ENCODE data around the gene NHERF1. TPM values are rescaled to one million over a fixed set of nuclear protein-coding genes. Genes with fewer than 3 reads are reported as not detected.

NHERF1 gene
- total RNA-seq, 2 experiments from 2014 or later: 70.8 to 77.6 TPM

GRCh38 chr17:74772053-74772452 is 23.6 kb downstream of the NHERF1 start:
- H3K27ac Mint-ChIP-seq: no peak overlapping the region
- no peaks in the 10 kb centered on the region for H3K27me3 Mint-ChIP-seq (ENCODE audit: low read depth)
- H3K36me3 Mint-ChIP-seq (ENCODE audit: low read depth): peaks cover 23% of the 10 kb centered on the region
- intact Hi-C loops (cut with micrococcal nuclease): no loop called here
- H3K9me3 Mint-ChIP-seq: no peaks in the 10 kb centered on the region
- H3K4me1 Mint-ChIP-seq (ENCODE audit: low read depth): peaks cover 41% of the 10 kb centered on the region
- H3K4me3 Mint-ChIP-seq: no peak overlapping the region
- CTCF ChIA-PET: interaction anchor here (0.9 to 3.6 kb wide), 8 partner anchors 9 to 90 kb away, joined by 3 to 30 read pairs (median 4); partner anchors contain the start of gene RAB37
- DNase-seq: no peak

GRCh38 chr17:74773414-74773813 is 25.0 kb downstream of the NHERF1 start:
- Mint-ChIP-seq H3K27me3 (ENCODE audit: low read depth) (no peaks in the 10 kb centered on the region), H3K9me3 (no peaks in the 10 kb centered on the region), H3K36me3 (ENCODE audit: low read depth) (peaks cover 22% of the 10 kb centered on the region), H3K27ac (no peak overlapping the region), H3K4me3 (no peak overlapping the region), H3K4me1 (ENCODE audit: low read depth) (peaks cover 52% of the 10 kb centered on the region)
- no peak for DNase-seq
- intact Hi-C loops (cut with micrococcal nuclease): no loop called here
- CTCF ChIA-PET: interaction anchor here (1.2 to 3.5 kb wide), 5 partner anchors 14 to 36 kb away, joined by 3 to 16 read pairs (median 7); partner anchors contain the start of gene RAB37

DNA sequence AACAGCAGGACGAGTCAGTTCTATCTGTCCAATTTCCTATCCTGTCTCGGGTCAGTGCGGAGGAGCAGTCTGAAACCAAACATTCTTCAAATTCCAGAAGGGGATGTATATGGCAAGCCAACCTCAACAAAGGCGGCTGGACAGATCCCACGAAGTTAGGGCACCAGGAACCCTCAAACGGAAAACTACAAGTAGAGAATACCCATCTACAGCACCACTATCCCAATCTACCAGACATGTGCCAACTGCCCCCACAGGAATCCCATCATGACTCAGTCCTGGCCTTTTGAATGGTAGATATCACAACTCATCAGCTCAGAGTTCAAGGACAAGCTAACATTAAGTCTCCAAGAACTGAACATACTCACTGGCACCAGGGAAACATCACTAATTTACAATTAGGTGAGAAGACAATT is 25.5 kb downstream of the NHERF1 start:
- intact Hi-C loops (cut with micrococcal nuclease): no loop called here

DNA sequence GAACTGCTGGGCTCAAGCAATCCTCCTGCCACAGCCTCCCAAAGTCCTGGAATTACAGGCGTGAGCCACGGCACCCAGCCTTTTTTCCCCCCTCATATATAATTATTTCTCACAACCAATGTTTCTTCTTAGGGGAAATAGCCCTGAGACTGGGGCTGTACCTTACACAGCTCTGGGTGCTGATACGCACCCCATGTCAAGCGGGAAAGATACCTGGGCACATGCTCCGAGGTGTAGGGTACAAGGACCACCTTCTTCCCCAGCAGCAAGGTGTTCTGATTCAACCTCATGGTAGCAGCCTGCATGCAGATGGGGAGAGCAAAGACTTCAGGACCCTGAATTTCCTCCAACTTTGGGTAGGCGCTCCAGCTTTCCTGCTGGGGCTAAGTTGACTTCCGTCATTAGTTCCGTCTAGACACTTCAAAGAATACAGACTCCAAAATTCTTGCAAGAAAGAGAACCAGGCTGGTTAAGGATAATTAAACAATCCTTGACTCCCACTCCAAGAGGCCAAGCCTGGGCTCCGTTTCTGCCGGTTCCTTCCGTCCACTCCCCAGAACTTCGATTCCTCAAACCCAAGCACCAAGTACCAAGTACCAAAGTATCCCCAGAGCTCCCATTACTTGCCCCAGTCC is 27.1 kb downstream of the NHERF1 start:
- DNase-seq: no peak
- CTCF ChIA-PET: interaction anchor here (1.0 to 4.2 kb wide), 10 partner anchors 10 to 186 kb away, joined by 3 to 41 read pairs (median 5); partner anchors contain the start of gene RAB37
- Mint-ChIP-seq H3K4me3 (peak overlapping the region; percentile 100), H3K27ac (peak overlapping the region; percentile 89), H3K9me3 (no peaks in the 10 kb centered on the region), H3K27me3 (ENCODE audit: low read depth) (no peaks in the 10 kb centered on the region), H3K36me3 (ENCODE audit: low read depth) (peaks cover 19% of the 10 kb centered on the region), H3K4me1 (ENCODE audit: low read depth) (peaks cover 60% of the 10 kb centered on the region)
- intact Hi-C loops (cut with micrococcal nuclease): loop anchor here (1.0 to 5.0 kb wide), 2 partner anchors 27 to 97 kb away; partner anchors contain the start of genes FDXR and NHERF1

More for the DNA sequence above, 25.5 kb downstream of the NHERF1 start:
- Mint-ChIP-seq H3K36me3 (ENCODE audit: low read depth) (peaks cover 18% of the 10 kb centered on the region), H3K27ac (peak overlapping the region; percentile 62), H3K9me3 (no peaks in the 10 kb centered on the region), H3K4me3 (peak overlapping the region; percentile 53), H3K27me3 (ENCODE audit: low read depth) (no peaks in the 10 kb centered on the region), H3K4me1 (ENCODE audit: low read depth) (peaks cover 51% of the 10 kb centered on the region)
- CTCF ChIA-PET: interaction anchor here (0.6 to 3.5 kb wide), 7 partner anchors 8 to 412 kb away, joined by 4 to 16 read pairs (median 5); partner anchors contain the start of genes BTBD17 and RAB37
- DNase-seq: no peak

DNA sequence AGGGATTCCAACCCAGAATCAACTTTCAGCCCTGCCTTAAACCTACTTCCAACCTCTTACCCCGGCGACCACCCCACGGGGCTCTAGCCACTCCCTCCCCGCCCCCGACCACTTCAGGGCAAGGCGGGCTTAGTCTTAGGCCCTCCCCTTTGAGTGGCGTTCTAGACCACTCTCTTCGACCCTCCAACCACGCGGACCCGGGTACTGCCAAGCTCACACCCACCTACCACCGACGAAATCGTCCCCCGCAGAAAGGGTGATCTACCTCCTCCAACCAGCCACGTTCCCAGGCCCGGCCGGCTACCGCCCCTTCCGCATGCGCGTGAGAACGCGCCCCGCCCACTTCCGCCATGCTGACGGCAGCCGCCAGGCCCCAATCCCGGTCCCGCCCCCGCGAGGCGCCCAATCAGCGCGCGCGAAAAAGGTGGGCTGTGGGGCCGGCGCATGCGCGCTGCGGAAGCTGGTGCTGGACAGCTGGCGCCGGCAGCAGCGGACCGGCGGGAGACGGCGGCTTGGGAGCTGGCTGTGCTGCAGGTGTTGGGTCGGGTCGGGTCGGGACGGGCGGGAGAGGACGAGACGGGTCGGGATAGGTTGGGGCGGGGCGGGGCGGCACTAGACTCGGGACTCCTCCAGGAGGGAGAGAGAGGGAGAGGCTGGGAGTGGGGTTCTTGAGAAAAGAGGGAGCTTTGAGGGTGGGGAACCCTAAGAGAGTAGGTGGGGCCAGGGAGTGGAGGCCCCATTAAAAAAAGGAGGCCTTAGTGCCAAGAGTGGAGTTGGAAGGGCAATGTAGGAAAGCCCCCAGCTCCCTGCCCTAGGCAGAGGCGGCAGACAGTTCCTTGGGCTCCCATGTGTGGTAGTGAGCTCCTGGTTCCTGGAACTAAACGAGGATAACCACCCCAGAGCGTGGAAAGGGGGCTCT is 27.9 kb downstream of the NHERF1 start, which contains the start of gene NAT9:
NAT9 (minus strand) TSS at position 302 of the 919 bp plus-strand sequence. CDS start 647 bp downstream, outside the sequence.
- intact Hi-C loops (cut with micrococcal nuclease): loop anchor here (1.0 to 5.0 kb wide), 2 partner anchors 28 to 96 kb away; partner anchors contain the start of genes FDXR and NHERF1
- H3K4me1 Mint-ChIP-seq (ENCODE audit: low read depth): peaks cover 62% of the 10 kb centered on the region
- CTCF ChIA-PET: interaction anchor here (0.8 to 4.2 kb wide), 11 partner anchors 9 to 186 kb away, joined by 3 to 41 read pairs (median 5); partner anchors contain the start of gene RAB37
- DNase-seq: peak; percentile 98
- no peaks in the 10 kb centered on the region for H3K27me3 Mint-ChIP-seq (ENCODE audit: low read depth)
- H3K4me3 Mint-ChIP-seq: peak within 1 kb of the TSS; percentile 100
- peak within 1 kb of the TSS; percentile 89 for H3K27ac Mint-ChIP-seq
- H3K36me3 Mint-ChIP-seq (ENCODE audit: low read depth): peaks cover 17% of the 10 kb centered on the region
- H3K9me3 Mint-ChIP-seq: no peaks in the 10 kb centered on the region

DNA sequence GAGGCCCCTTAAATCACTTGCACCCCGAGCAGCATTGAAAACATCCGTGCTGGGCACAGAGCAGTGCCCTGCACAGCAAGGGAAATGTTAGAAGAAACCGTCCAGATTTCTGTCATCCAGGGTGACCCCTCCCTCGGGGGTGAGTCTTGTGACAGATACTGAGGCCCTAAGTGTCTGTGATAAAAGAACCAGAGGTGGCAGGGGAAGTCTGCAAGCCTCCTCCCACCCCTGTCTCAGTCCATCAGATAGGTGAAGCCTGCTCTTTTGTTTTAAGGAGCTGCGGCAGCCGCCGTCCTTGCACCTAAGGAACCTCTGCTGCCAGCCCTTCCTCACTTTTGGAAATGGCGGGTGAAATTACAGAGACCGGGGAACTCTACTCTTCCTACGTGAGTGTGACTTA is 28.6 kb downstream of the NHERF1 start:
- intact Hi-C loops (cut with micrococcal nuclease): loop anchor here (1.0 to 5.0 kb wide), 2 partner anchors 29 to 95 kb away; partner anchors contain the start of genes FDXR and NHERF1
- H3K27me3 Mint-ChIP-seq (ENCODE audit: low read depth): no peaks in the 10 kb centered on the region
- no peak overlapping the region for H3K27ac Mint-ChIP-seq
- H3K4me1 Mint-ChIP-seq (ENCODE audit: low read depth): peaks cover 69% of the 10 kb centered on the region
- H3K4me3 Mint-ChIP-seq: peak overlapping the region; percentile 100
- peaks cover 17% of the 10 kb centered on the region for H3K36me3 Mint-ChIP-seq (ENCODE audit: low read depth)
- H3K9me3 Mint-ChIP-seq: no peaks in the 10 kb centered on the region
- CTCF ChIA-PET: interaction anchor here (0.8 to 4.2 kb wide), 9 partner anchors 10 to 185 kb away, joined by 3 to 41 read pairs (median 5); partner anchors contain the start of gene RAB37
- DNase-seq: no peak

DNA sequence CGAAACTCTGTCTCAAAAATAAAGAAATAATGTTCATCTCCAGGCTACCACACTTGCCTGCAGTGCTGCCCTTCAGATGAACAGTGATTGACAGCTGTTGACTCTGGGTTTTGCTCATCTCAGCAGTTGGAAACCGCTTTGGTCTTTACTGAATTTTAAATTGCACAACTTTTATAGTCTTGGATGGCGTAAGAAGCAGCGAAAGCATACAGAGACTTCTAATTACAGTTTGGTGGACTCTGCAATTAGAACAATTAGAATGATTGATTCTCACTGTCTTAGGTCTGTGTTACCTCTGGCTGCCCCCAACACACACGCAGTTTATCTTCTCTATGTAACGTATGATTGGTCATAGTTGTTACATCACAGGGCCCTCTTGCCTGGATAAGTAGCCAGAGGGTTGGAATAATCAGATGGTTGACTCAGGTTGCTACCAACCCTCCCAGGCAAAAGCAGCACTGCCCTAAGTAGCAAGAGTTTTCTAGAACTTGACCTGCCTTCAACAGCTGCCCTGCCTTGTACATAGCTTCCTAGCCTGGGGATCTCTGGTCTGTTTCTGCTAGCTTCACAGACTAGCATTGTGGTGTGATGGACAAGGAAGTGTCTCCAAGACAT is 29.6 kb downstream of the NHERF1 start:
- Mint-ChIP-seq H3K27ac (no peak overlapping the region), H3K4me3 (peak overlapping the region; percentile 47), H3K27me3 (ENCODE audit: low read depth) (no peaks in the 10 kb centered on the region), H3K36me3 (ENCODE audit: low read depth) (peaks cover 15% of the 10 kb centered on the region), H3K9me3 (no peaks in the 10 kb centered on the region), H3K4me1 (ENCODE audit: low read depth) (peaks cover 66% of the 10 kb centered on the region)
- intact Hi-C loops (cut with micrococcal nuclease): loop anchor here (5.0 kb wide), 1 partner anchor 94 kb away; the partner anchor contains the start of gene FDXR
- CTCF ChIA-PET: interaction anchor here (1.1 to 4.2 kb wide), 4 partner anchors 13 to 40 kb away, joined by 3 to 41 read pairs (median 14); partner anchors contain the start of gene RAB37
- no peak for DNase-seq

- CTCF ChIA-PET: interaction anchor here (0.8 to 7.1 kb wide), 11 partner anchors 8 to 182 kb away, joined by 3 to 41 read pairs (median 5); partner anchors contain the start of gene RAB37
- H3K27me3 Mint-ChIP-seq (ENCODE audit: low read depth): no peaks in the 10 kb centered on the region
- no peak overlapping the region for H3K4me3 Mint-ChIP-seq
- peaks cover 12% of the 10 kb centered on the region for H3K36me3 Mint-ChIP-seq (ENCODE audit: low read depth)
- H3K27ac Mint-ChIP-seq: peak overlapping the region; percentile 40
- DNase-seq: no peak
- H3K9me3 Mint-ChIP-seq: no peaks in the 10 kb centered on the region
- intact Hi-C loops (cut with micrococcal nuclease): loop anchor here (5.0 kb wide), 1 partner anchor 93 kb away; the partner anchor contains the start of gene FDXR
- H3K4me1 Mint-ChIP-seq (ENCODE audit: low read depth): peaks cover 61% of the 10 kb centered on the region
Measured at GRCh38 chr17:74778960-74779359, 30.5 kb downstream of the NHERF1 start.

GRCh38 chr17:74779501-74779900 is 31.1 kb downstream of the NHERF1 start:
- CTCF ChIA-PET: interaction anchor here (0.8 to 7.1 kb wide), 14 partner anchors 8 to 181 kb away, joined by 3 to 41 read pairs (median 3); partner anchors contain the start of gene RAB37
- Mint-ChIP-seq H3K4me1 (ENCODE audit: low read depth) (peaks cover 64% of the 10 kb centered on the region), H3K27ac (peak overlapping the region; percentile 89), H3K9me3 (no peaks in the 10 kb centered on the region), H3K4me3 (peak overlapping the region; percentile 43), H3K27me3 (ENCODE audit: low read depth) (no peaks in the 10 kb centered on the region), H3K36me3 (ENCODE audit: low read depth) (peaks cover 9% of the 10 kb centered on the region)
- intact Hi-C loops (cut with micrococcal nuclease): loop anchor here (5.0 kb wide), 1 partner anchor 93 kb away; the partner anchor contains the start of gene FDXR
- no peak for DNase-seq

DNA sequence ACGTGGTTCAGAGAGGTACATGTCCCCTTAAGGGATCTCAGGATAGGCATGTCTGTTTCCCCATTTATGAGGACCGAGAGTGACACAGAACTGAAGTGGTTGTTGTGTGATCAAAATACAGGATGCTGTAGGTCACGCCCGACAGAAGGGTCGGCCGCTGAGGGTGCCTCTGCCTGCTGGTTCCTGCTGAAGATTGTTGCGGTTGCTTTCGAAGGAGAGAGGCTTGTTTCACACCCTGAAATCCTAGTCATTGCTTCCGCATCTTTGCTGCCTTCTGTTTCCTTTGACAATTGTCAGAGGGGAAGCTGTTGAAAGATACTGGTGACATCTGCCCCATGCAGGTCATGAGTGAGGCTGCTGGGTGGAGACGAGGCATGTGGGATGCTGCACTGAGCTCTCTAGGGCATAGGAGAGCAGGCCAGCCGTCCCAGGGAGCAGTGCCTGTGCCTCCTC is 31.5 kb downstream of the NHERF1 start:
- H3K4me1 Mint-ChIP-seq (ENCODE audit: low read depth): peaks cover 68% of the 10 kb centered on the region
- no peaks in the 10 kb centered on the region for H3K27me3 Mint-ChIP-seq (ENCODE audit: low read depth)
- H3K27ac Mint-ChIP-seq: peak overlapping the region; percentile 89
- peak overlapping the region; percentile 43 for H3K4me3 Mint-ChIP-seq
- H3K9me3 Mint-ChIP-seq: no peaks in the 10 kb centered on the region
- intact Hi-C loops (cut with micrococcal nuclease): loop anchor here (1.0 to 10.0 kb wide), 4 partner anchors 32 to 405 kb away; partner anchors contain the start of genes FDXR, NHERF1 and SUMO2
- CTCF ChIA-PET: interaction anchor here (0.8 to 7.1 kb wide), 12 partner anchors 9 to 181 kb away, joined by 3 to 41 read pairs (median 4); partner anchors contain the start of gene RAB37
- DNase-seq: peak; percentile 84
- H3K36me3 Mint-ChIP-seq (ENCODE audit: low read depth): peaks cover 9% of the 10 kb centered on the region
